ENCODE data around the gene CLDND2.

GRCh38 chr19:51354103-51354741 lies 14.6 kb downstream of the CLDND2 start:
- TF ChIP-seq CTCF (IDR thresholded peaks at IDR 0.05) (no peak), POLR2A (IDR thresholded peaks at IDR 0.05) (no peak)

Measured in adrenal gland (tissue), 5 donors.